Effector CD4-positive, alpha-beta T cell (primary cell): ENCODE measurements around the gene MRPL51.

ENCODE experiments used
- DNase-seq: peaks from one replicate; pipeline ENCODE4 v3.0.0-alpha.2; 2020

The MRPL51 gene

DNA sequence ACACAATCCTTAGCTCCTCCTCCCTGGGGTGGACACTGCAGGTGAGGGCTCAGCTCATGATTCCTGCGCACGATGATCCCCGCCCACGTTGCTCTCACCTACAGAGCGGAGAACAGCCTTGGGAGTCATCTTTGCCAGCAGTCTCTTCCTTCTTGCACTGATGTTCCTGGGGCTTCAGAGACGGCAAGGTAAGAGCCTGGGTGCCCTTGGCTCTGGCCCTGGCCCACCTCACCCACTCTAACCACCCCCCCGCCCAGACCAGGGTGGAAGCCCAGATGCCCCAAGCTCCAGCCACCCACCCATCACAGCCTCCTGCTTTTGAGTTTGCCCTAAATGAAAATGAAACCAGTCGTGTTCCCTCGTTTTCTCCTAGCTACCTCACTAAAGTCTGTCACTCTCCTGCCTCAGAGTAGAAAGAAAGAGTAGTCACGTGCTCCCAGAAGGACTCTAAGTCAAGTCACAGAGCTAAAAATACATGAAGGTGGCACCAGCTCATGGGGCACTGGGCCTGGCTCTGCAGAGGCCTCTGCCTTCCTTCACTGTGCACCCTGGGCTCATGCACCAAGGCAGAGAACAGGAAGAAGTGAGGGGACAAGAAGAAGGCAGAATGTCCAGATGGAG lies 32.2 kb downstream of the MRPL51 start:
- no peak for DNase-seq

DNA sequence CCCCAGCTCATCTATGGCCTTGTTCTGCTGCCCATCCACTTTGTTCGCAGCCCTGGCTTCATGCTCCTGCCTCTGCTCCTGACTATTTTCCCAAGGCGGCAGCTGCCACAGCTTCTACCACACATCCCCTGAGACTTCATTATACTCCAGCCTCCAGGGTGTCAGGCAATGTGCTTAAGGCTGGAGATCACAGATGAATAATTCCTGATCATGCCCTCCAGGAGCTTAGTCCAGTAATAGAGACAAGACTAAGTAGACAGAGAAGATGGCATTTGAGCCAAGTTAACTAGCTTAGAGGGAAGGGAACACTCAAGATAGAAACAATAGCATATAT lies 34.1 kb downstream of the MRPL51 start:
- no peak for DNase-seq

DNA sequence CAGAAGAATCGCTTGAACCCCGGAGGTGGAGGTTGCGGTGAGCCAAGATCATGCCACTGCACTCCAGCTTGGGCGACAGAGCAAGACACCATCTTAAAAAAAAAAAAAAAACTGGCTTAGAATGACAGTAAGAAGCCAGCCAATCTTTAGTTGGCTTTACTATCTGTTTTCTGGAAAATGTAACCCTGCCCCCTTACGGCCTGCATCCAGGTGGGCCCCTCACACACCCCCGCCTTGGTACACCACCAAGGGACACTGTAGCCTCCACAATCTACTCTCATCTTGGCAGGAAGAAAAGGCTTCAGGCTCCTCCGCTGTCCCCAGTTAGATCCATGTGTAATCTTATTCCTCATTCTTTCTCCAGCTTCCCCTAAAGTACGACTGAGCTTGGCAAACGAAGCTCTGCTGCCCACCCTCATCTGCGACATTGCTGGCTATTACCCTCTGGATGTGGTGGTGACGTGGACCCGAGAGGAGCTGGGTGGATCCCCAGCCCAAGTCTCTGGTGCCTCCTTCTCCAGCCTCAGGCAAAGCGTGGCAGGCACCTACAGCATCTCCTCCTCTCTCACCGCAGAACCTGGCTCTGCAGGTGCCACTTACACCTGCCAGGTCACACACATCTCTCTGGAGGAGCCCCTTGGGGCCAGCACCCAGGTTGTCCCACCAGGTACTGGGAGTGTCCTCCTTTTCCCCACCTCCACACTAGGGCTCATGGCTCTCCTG lies 34.6 kb downstream of the MRPL51 start:
- no peak for DNase-seq

DNA sequence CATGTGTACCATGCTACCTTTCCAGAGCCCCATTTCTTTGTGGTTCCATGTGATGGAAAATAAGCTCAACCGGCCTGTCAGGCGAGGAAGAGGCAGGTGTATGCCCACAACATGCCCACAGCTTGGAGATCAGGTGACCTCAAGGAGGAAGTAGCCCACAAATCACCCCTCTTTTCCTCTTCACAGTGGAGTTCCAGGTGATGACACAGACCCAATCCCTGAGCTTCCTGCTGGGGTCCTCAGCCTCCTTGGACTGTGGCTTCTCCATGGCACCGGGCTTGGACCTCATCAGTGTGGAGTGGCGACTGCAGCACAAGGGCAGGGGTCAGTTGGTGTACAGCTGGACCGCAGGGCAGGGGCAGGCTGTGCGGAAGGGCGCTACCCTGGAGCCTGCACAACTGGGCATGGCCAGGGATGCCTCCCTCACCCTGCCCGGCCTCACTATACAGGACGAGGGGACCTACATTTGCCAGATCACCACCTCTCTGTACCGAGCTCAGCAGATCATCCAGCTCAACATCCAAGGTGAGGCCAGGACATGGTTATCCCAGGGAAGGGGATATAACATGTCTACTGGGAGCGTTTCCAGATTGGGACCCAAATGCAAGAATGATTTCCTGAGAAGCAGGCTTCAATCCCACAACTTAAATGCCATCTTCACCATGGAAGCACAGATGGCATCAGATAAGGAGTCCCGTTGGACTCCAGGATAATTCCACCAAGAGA lies 35.7 kb downstream of the MRPL51 start:
- DNase-seq: no peak

DNA sequence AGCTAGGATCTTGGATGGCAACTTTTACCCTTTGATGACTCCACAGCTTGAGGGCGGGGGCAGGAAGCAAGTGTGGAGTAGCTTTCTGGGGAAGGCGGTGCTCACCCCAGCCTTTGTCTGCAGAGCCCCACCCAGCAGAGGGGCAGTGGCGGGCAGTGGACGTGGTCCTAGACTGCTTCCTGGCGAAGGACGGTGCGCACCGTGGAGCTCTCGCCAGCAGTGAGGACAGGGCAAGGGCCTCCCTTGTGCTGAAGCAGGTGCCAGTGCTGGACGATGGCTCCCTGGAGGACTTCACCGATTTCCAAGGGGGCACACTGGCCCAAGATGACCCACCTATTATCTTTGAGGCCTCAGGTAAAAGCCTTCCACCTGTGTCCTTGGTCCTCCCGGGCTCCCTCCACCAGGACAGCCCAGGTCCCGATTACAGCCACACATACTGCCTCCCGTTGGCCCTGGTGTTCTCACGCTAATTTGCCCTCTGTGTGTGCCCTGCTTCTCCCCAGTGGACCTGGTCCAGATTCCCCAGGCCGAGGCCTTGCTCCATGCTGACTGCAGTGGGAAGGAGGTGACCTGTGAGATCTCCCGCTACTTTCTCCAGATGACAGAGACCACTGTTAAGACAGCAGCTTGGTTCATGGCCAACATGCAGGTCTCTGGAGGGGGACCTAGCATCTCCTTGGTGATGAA lies 40.0 kb downstream of the MRPL51 start:
- no peak for DNase-seq

DNA sequence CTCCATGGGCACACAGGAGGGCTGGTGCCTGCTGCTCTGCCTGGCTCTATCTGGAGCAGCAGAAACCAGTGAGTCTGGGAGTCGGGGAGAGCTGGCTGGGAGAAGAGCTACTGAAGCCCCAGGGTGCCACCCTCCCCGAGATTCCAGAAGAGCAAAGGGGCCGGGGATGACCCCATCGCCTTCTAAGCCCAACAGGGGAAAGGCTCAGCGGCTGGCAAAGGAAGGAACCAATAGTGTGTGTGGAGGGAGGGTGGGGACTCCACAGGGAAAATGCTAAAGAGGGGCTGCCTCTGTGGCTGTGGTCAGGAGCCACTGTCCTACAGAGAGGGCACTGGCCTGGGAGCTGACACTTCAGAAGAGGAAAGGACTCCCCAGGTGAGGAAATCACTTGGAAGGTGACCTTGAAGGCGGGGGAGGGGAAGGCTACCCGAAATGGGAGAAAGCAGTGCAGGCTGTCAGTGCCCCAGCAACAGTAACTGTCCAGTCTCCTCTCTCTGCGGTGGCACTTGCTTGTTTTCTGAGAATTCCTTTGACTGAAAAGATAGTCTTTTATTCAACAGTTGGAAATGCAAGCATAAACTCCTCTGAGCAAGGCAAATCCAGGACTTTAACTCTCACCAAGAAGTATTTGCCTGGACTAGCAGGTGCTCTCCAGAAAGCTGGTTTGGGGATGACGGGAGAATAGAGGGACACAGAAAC lies 40.7 kb downstream of the MRPL51 start:
- no peak for DNase-seq

DNA sequence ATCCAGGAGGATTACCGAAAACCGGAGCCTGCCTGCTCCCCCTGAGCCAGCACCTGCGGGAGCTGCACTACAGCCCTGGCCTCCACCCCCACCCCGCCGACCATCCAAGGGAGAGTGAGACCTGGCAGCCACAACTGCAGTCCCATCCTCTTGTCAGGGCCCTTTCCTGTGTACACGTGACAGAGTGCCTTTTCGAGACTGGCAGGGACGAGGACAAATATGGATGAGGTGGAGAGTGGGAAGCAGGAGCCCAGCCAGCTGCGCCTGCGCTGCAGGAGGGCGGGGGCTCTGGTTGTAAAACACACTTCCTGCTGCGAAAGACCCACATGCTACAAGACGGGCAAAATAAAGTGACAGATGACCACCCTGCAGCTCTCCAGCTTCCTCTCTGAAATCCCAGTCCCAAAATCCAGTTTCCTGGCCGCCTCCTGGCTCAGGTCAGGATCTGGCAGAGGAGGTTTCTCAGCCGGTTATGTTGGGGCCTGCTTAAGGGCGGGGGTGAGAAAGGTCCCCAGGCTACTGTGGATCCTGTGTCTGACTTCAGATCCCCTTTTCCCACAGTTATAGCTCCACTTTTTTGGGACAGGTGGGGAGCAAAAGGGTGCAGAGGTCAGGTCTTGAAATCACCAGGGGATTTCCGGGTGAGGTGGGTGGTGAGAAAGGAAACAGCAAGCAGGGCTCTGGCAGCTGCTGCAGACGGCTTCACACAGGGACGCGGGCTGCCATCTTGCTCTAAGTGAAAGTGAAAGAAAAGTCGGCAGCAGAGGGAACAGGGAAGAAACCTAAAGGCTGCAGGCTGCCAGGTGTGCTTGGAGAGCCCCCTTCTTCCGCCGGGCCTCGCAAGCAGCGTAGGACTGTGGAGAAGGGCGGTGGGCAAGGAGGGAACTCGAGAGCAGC lies 41.5 kb downstream of the MRPL51 start, which contains the start of gene TAPBPL:
Gene TAPBPL, plus strand, starts transcription at position 695 of the 897 bp plus-strand sequence. CDS start 207 bp downstream, outside the sequence.
- peak; percentile 76 for DNase-seq

DNA sequence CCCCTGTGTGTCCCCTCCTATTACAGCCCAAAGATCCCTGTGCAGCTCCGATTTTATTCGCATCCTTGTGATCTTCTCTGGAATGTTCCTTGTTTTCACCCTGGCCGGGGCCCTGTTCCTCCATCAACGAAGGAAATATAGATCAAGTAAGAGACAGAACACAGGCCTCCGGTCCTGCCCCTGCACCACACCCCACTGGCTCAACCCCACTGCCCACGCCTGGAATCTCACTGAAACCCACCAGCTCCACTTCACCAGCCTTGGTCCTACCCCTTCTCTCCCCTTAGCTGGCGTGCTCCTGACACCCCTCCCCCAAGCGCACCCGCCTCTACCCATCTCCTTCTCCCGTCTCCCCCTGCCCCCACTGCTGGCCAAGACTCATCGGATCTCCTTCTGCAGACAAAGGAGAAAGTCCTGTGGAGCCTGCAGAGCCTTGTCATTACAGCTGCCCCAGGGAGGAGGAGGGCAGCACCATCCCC lies 42.2 kb downstream of the MRPL51 start:
- DNase-seq: no peak

DNA sequence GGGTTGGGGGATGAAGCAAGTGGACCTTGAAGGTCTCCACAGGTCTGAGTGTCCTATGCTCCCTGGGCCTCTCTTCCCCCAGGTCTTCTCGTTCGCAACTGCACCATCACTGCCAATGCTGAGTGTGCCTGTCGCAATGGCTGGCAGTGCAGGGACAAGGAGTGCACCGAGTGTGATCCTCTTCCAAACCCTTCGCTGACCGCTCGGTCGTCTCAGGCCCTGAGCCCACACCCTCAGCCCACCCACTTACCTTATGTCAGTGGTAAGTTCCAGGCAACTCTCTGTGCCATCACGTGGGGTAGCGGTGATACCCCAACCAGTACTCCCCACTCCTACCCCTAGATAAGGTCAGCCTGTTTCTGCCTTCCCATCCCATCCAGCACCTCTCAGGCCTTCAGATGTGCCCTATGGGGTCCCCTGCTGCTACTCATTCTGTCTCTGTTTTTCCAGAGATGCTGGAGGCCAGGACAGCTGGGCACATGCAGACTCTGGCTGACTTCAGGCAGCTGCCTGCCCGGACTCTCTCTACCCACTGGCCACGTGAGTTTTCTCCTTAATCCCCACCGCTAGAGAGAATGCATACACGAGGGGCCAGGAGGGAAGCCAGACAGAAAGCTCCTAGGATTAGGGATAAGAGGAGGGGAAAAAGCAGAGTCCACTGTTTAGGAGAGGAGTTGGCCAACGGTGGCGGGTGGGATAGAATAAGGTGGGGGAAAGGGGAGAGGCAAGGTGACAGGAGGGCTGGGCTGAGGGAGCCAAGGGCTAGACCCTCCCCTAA lies 42.8 kb downstream of the MRPL51 start:
- no peak for DNase-seq

DNA sequence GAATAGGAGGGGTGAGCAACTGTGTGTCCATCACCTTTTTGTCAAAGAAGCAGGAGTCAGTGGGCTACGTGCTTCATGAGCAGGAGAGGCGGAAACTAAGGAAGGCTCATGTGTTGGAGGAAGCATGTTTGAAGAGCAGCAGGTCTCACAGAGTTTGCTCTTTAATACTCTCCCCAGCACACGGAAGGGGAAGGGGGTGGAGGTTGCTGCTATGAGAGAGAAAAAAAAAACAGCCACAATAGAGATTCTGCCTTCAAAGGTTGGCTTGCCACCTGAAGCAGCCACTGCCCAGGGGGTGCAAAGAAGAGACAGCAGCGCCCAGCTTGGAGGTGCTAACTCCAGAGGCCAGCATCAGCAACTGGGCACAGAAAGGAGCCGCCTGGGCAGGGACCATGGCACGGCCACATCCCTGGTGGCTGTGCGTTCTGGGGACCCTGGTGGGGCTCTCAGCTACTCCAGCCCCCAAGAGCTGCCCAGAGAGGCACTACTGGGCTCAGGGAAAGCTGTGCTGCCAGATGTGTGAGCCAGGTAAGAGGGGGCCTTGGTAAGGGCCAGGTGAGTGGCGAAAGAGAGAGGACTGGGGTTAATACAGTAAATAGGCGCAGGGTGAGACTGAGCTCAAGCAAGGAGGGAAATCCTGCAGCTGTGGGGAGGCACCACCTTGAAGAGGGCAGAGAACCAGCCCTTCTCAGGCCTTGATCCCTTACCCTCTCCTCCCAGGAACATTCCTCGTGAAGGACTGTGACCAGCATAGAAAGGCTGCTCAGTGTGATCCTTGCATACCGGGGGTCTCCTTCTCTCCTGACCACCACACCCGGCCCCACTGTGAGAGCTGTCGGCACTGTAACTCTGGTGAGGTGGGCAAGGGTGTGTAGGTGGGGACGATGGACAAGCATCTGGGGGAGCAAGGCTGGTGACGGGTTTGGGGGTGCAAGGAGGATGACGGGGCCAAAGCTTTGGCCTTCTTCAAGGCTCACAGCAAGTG lies 48.1 kb downstream of the MRPL51 start, which contains the start of gene CD27:
Gene CD27, plus strand, starts transcription at position 252 of the 985 bp plus-strand sequence. Its CDS starts 141 bp downstream, at position 393.
- no peak for DNase-seq

DNA sequence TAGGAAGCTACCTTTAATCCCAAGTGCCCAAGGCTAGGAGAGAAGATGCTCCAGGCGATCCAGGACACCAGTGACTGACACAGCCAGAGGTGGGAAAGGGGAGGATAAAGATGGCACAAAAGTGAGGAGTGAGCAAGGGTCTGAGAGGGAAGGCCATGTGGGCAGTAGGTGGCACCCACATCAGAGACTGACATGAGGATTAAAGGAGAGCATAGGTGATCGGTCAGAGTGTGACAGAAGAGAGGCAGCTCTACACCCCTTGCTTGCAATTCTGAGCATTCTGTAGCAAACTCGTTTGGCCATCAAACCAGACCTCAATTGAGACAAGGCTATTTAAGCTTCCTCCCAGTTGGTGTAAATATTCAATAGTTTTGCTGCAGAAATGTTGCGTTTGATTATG lies 49.0 kb downstream of the MRPL51 start:
- DNase-seq: no peak

DNA sequence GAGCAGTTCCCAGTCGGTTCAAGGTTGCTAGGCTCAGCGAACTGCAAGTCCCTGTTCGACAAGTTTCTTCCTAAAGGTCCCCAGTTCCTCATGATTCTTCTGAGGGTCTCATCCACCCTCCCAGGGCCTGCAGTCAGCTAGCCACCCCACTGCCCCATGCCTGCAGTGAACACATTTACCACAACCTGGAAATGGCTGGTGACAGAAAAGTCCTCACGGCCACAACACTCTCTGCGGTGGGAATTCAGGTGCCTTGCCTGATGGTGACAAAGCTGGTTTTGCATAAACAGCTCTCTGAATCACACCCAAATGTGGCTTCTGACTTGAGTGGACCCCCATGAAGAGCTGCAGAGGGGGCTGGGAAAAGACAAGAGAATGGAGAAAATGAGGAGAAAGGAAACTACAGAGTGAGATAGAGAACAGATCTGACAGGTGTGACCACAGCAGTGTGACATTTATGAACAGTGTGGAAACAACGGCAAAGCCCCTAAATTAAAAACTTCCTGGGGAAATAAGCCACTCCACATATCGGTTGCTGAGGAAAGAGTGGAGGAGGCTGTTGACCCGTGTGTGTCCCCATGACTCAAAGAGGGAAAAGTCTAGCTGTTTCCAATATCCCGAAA lies 49.6 kb downstream of the MRPL51 start:
- no peak for DNase-seq

DNA sequence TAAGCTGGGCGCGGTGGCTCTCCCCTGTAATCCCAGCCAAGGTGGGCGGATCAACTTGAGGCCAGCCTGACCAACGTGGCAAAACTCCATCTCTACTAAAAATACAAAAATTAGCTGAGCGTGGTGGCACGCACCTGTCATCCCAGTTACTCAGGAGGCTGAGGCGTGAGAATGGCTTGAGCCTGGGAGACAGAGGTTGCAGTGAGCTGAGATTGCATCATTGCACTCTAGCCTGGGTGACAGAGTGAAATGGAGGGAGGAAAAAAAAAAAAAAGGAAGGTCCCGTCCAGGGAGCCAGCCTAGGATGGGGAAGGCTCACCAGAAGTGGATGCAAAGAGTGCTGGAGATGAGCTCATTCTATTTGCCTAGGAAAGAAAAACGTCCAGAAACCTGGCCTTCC lies 50.2 kb downstream of the MRPL51 start:
- DNase-seq: no peak
